Measurements from ENCODE around the gene SAMD8.

- TF ChIP-seq EZH2 (IDR thresholded peaks at IDR 0.05; ENCODE audit: borderline replicate concordance, low read depth, low read length, poor library complexity, severe bottlenecking) (no peak), CTCF (conservative IDR thresholded peaks at IDR 0.05; ENCODE audit: low read depth, low read length) (no peak)
Measured at GRCh38 chr10:75096749-75097148, 14.7 kb upstream of the SAMD8 start.
